Duodenal mucosa (tissue), 2 donors: ENCODE results near the gene RILP.
A peak's percentile ranks its signal among the peaks of the same experiment; 100 is the strongest.

Experiments used
- H3K27ac ChIP-seq: one replicate; pipeline ENCODE4 v1.7.0; 2013; ENCODE audit warnings: low read depth, low read length
- H3K27me3 ChIP-seq, 2 donors: one replicate each; pipeline ENCODE4 v1.7.0; 2013; ENCODE audit warnings: low read length in 2 of 2, control low read depth in 1 of 2; ENCODE audit not compliant: insufficient read depth in 2 of 2, control insufficient read depth in 1 of 2
- H3K36me3 ChIP-seq, 2 donors: one replicate each; pipeline ENCODE4 v1.7.0; 2013; ENCODE audit warnings: low read length in 2 of 2, control low read depth in 1 of 2; ENCODE audit not compliant: insufficient read depth in 2 of 2, control insufficient read depth in 1 of 2
- H3K4me1 ChIP-seq, 2 donors: one replicate each; pipeline ENCODE4 v1.7.0; 2013; ENCODE audit warnings: low read length in 2 of 2, control low read depth in 1 of 2; ENCODE audit not compliant: insufficient read depth in 2 of 2, control insufficient read depth in 1 of 2
- H3K4me3 ChIP-seq, 2 donors: one replicate each; pipeline ENCODE4 v1.7.0; 2013; ENCODE audit warnings: low read length in 2 of 2, low read depth in 1 of 2
- H3K9ac ChIP-seq, 2 donors: one replicate each; pipeline ENCODE4 v1.7.0; 2013; ENCODE audit warnings: low read length in 2 of 2, low read depth in 1 of 2
- H3K9me3 ChIP-seq, 2 donors: one replicate each; pipeline ENCODE4 v1.7.0; 2013; ENCODE audit warnings: low read length in 2 of 2, control low read depth in 1 of 2; ENCODE audit not compliant: control insufficient read depth in 1 of 2

The RILP gene

GRCh38 chr17:1629504-1630310 is 20.0 kb downstream of the RILP start:
- peaks cover 33% of the 10 kb centered on the region in 2 donors for H3K4me1 ChIP-seq
- peak overlapping the region; percentile 94 for H3K4me3 ChIP-seq
- H3K9ac ChIP-seq: peak overlapping the region; percentile 81 to 89
- H3K27me3 ChIP-seq: no peaks in the 10 kb centered on the region
- H3K27ac ChIP-seq: peak overlapping the region; percentile 90
- H3K36me3 ChIP-seq: no peaks in the 10 kb centered on the region
- no peaks in the 10 kb centered on the region for H3K9me3 ChIP-seq

- Histone ChIP-seq H3K36me3 (no peaks in the 10 kb centered on the region), H3K9ac (peak overlapping the region; percentile 81 to 89), H3K27ac (peak overlapping the region; percentile 90), H3K27me3 (no peaks in the 10 kb centered on the region), H3K4me3 (peak overlapping the region; percentile 94), H3K9me3 (no peaks in the 10 kb centered on the region), H3K4me1 (peaks cover 33 to 34% of the 10 kb centered on the region in 2 donors)
These were observed 20.7 kb downstream of the RILP start for GRCh38 chr17:1628856-1629503.

- no peaks in the 10 kb centered on the region for H3K27me3 ChIP-seq
- H3K36me3 ChIP-seq: no peaks in the 10 kb centered on the region
- H3K4me1 ChIP-seq: peaks cover 33 to 34% of the 10 kb centered on the region in 2 donors
- peak within 1 kb of the TSS; percentile 94 for H3K4me3 ChIP-seq
- H3K9me3 ChIP-seq: no peaks in the 10 kb centered on the region
- peak within 1 kb of the TSS; percentile 81 to 91 for H3K9ac ChIP-seq
- peak within 1 kb of the TSS; percentile 90 for H3K27ac ChIP-seq
These were observed 21.4 kb downstream of the RILP start, which contains the start of gene SLC43A2 for GRCh38 chr17:1627982-1628855. TSS of gene SLC43A2 (minus strand) at chr17:1628834. CDS start at chr17:1627874, 960 bp downstream.

- H3K27ac ChIP-seq: peak overlapping the region; percentile 20
- no peaks in the 10 kb centered on the region for H3K27me3 ChIP-seq
- H3K4me3 ChIP-seq: peak overlapping the region; percentile 94
- H3K36me3 ChIP-seq: no peaks in the 10 kb centered on the region
- no peaks in the 10 kb centered on the region for H3K9me3 ChIP-seq
- peaks cover 33 to 34% of the 10 kb centered on the region in 2 donors for H3K4me1 ChIP-seq
- peak overlapping the region; percentile 81 to 91 for H3K9ac ChIP-seq
These were observed 22.3 kb downstream of the RILP start for GRCh38 chr17:1627182-1627981.

- Histone ChIP-seq H3K4me1 (peaks cover 33 to 34% of the 10 kb centered on the region in 2 donors), H3K9me3 (no peaks in the 10 kb centered on the region), H3K9ac (peak overlapping the region in 1 of 2 donors; percentile 91), H3K4me3 (peak overlapping the region; percentile 94), H3K36me3 (peaks cover 0 to 2% of the 10 kb centered on the region in 2 donors), H3K27me3 (no peaks in the 10 kb centered on the region), H3K27ac (no peak overlapping the region)
These were observed 23.3 kb downstream of the RILP start for GRCh38 chr17:1626333-1626732.

GRCh38 chr17:1625581-1625980 is 24.1 kb downstream of the RILP start:
- Histone ChIP-seq H3K4me3 (peak overlapping the region in 1 of 2 donors; percentile 40), H3K36me3 (peaks cover 0 to 3% of the 10 kb centered on the region in 2 donors), H3K27me3 (no peaks in the 10 kb centered on the region), H3K27ac (no peak overlapping the region), H3K4me1 (peaks cover 34 to 38% of the 10 kb centered on the region in 2 donors), H3K9me3 (no peaks in the 10 kb centered on the region), H3K9ac (peak overlapping the region in 1 of 2 donors; percentile 44)

- peaks cover 0 to 7% of the 10 kb centered on the region in 2 donors for H3K36me3 ChIP-seq
- H3K9ac ChIP-seq: no peak overlapping the region
- peaks cover 34 to 38% of the 10 kb centered on the region in 2 donors for H3K4me1 ChIP-seq
- H3K4me3 ChIP-seq: no peak overlapping the region
- no peak overlapping the region for H3K27ac ChIP-seq
- H3K9me3 ChIP-seq: no peaks in the 10 kb centered on the region
- no peaks in the 10 kb centered on the region for H3K27me3 ChIP-seq
These were observed 24.6 kb downstream of the RILP start for GRCh38 chr17:1625053-1625452.

GRCh38 chr17:1624650-1625049 is 25.0 kb downstream of the RILP start:
- H3K27me3 ChIP-seq: no peaks in the 10 kb centered on the region
- no peak overlapping the region for H3K4me3 ChIP-seq

GRCh38 chr17:1623057-1623630 is 26.5 kb downstream of the RILP start:
- H3K27ac ChIP-seq: no peak overlapping the region
- no peaks in the 10 kb centered on the region for H3K27me3 ChIP-seq
- H3K9me3 ChIP-seq: no peaks in the 10 kb centered on the region
- H3K36me3 ChIP-seq: peaks cover 0 to 10% of the 10 kb centered on the region in 2 donors
- no peak overlapping the region for H3K9ac ChIP-seq
- H3K4me3 ChIP-seq: no peak overlapping the region
- peaks cover 29 to 36% of the 10 kb centered on the region in 2 donors for H3K4me1 ChIP-seq

More at GRCh38 chr17:1624650-1625049, 25.0 kb downstream of the RILP start:
- H3K27ac ChIP-seq: no peak overlapping the region
- no peak overlapping the region for H3K9ac ChIP-seq
- peaks cover 31 to 35% of the 10 kb centered on the region in 2 donors for H3K4me1 ChIP-seq
- H3K9me3 ChIP-seq: no peaks in the 10 kb centered on the region
- H3K36me3 ChIP-seq: peaks cover 0 to 7% of the 10 kb centered on the region in 2 donors
